Peyer's patch (tissue), 4 donors: ENCODE measurements around the gene PBX1.

Experiments
- CTCF ChIP-seq, 6 experiments: fragments of 450-650 bp in 4 of 6; fragments of 200-600 bp in 2 of 6; sonication (generic) in 1 of 6; IDR thresholded peaks; one replicate each; pipeline ENCODE4 v1.5.1; 2017 to 2019; ENCODE audit warnings: antibody characterized with exemption in 6 of 6, mild to moderate bottlenecking in 3 of 6, moderate library complexity in 1 of 6
- POLR2A ChIP-seq, 2 donors: fragments of 450-650 bp; IDR thresholded peaks; one replicate each; pipeline ENCODE4 v1.5.1; 2017; ENCODE audit warnings: antibody characterized with exemption in 2 of 2, mild to moderate bottlenecking in 2 of 2, moderate library complexity in 2 of 2

GRCh38 chr1:164607351-164607750 is 48.4 kb downstream of the PBX1 start:
- TF ChIP-seq POLR2A (IDR thresholded peaks at IDR 0.05): no peak
- TF ChIP-seq CTCF (IDR thresholded peaks at IDR 0.05): no peak
